Smooth muscle cell (in vitro differentiated cells): ENCODE measurements around the gene UGT2B17. TPM values are rescaled to one million over a fixed set of nuclear protein-coding genes. Genes with fewer than 3 reads are reported as not detected.
"Not testable (repeated sequence)": the region's sequence is repeated elsewhere in the genome, so short reads cannot be mapped to it uniquely, and the experiment has no call there.

ENCODE experiments used
- DNase-seq: peaks from one replicate; lab custom pipeline; 2025; ENCODE audit not compliant: unreplicated experiment; lab: John Stamatoyannopoulos, UW
- H2AFZ ChIP-seq: fragments of 200-600 bp; sonication (generic); 2 replicates; pipeline ENCODE4 v1.6.0; 2016; ENCODE audit warnings: antibody characterized with exemption, low read depth, mild to moderate bottlenecking
- H3F3A ChIP-seq: fragments of 200-600 bp; sonication (generic); 2 replicates; pipeline ENCODE4 v1.6.0; 2017; ENCODE audit warnings: antibody characterized with exemption, low read depth
- H3K27ac ChIP-seq: fragments of 200-600 bp; sonication (generic); 2 replicates; pipeline ENCODE4 v1.5.1; 2016; ENCODE audit warnings: low read depth, mild to moderate bottlenecking
- H3K27me3 ChIP-seq: fragments of 200-600 bp; sonication (generic); 2 replicates; pipeline ENCODE4 v1.6.1; 2016; ENCODE audit warnings: low read depth, mild to moderate bottlenecking
- H3K36me3 ChIP-seq: fragments of 200-600 bp; sonication (generic); 2 replicates; pipeline ENCODE4 v1.5.1; 2016; ENCODE audit warnings: low read depth
- H3K4me1 ChIP-seq: fragments of 200-600 bp; sonication (generic); 2 replicates; pipeline ENCODE4 v1.5.1; 2016; ENCODE audit warnings: low read depth
- H3K4me2 ChIP-seq: fragments of 200-600 bp; sonication (generic); 2 replicates; pipeline ENCODE4 v1.6.0; 2016; ENCODE audit warnings: mild to moderate bottlenecking
- H3K4me3 ChIP-seq: fragments of 200-600 bp; sonication (generic); 2 replicates; pipeline ENCODE4 v1.5.1; 2016; ENCODE audit warnings: mild to moderate bottlenecking
- H3K79me2 ChIP-seq: fragments of 200-600 bp; sonication (generic); 2 replicates; pipeline ENCODE4 v1.6.0; 2016; ENCODE audit warnings: low read depth, mild to moderate bottlenecking
- H3K9ac ChIP-seq: fragments of 200-600 bp; sonication (generic); 2 replicates; pipeline ENCODE4 v1.6.0; 2016; ENCODE audit warnings: low read depth
- H3K9me3 ChIP-seq: fragments of 200-600 bp; sonication (generic); replicated peaks from 2 replicates; pipeline ENCODE4 v1.5.1; 2016; ENCODE audit warnings: low read depth
- H4K20me1 ChIP-seq: fragments of 200-600 bp; sonication (generic); 2 replicates; pipeline ENCODE4 v1.6.0; 2016; ENCODE audit warnings: low read depth
- CTCF ChIP-seq: fragments of 200-600 bp; sonication (generic); IDR thresholded peaks from 2 replicates; pipeline ENCODE4 v1.5.1; 2017; ENCODE audit warnings: borderline replicate concordance, mild to moderate bottlenecking, antibody characterized with exemption; ENCODE audit not compliant: insufficient read depth, poor library complexity, severe bottlenecking
- WGBS: methylation state at CpG from one replicate; pipeline ENCODE4 v1.1.7; 2016; ENCODE audit warnings: low lambda C conversion rate; 5-methylcytosine and 5-hydroxymethylcytosine counted together
- polyA plus RNA-seq: library from polyadenylated mRNA; unstranded; fragments of >200 nt; fragmentation: Nextera tagmentation; extraction: Ambion mirVana; gene quantifications from 2 replicates; pipeline ENCODE4 v1.2.1, GENCODE V29; 2016
- total RNA-seq: library from RNA; depleted of rRNA; stranded (reverse); fragments of >200 nt; gene quantifications from 2 replicates; pipeline ENCODE4 v1.2.3, GENCODE V29; 2014

The UGT2B17 gene
- total and polyA plus RNA-seq, 2 experiments from 2014 or later = not detected

GRCh38 chr4:68575081-68575480, 1.0 kb downstream of the UGT2B17 start:
- WGBS = 94% methylated on average over 1 of the region's 1 CpG
- Histone ChIP-seq H3K9me3 (no peaks in the 10 kb centered on the region), H3K36me3 (no peaks in the 10 kb centered on the region), H3K4me2 (no peak overlapping the region), H3K27me3 (no peaks in the 10 kb centered on the region), H4K20me1 (no peaks in the 10 kb centered on the region), H3K4me3 (no peak overlapping the region), H3K9ac (no peak overlapping the region), H3F3A (no peaks in the 10 kb centered on the region), H3K79me2 (no peaks in the 10 kb centered on the region), H2AFZ (no peak overlapping the region), H3K4me1 (no peaks in the 10 kb centered on the region), H3K27ac (no peak overlapping the region)
- TF ChIP-seq CTCF = no peak
- no peak for DNase-seq

GRCh38 chr4:68572653-68573170, 3.4 kb downstream of the UGT2B17 start:
- TF ChIP-seq CTCF = no peak
- no peak overlapping the region for H3K27ac ChIP-seq
- no peaks in the 10 kb centered on the region for H3K4me1 ChIP-seq
- no peaks in the 10 kb centered on the region for H4K20me1 ChIP-seq
- no peak overlapping the region for H2AFZ ChIP-seq
- no peak overlapping the region for H3K4me2 ChIP-seq
- no peaks in the 10 kb centered on the region for H3K9me3 ChIP-seq
- H3K36me3 ChIP-seq = no peaks in the 10 kb centered on the region
- H3K79me2 ChIP-seq = no peaks in the 10 kb centered on the region
- no peaks in the 10 kb centered on the region for H3F3A ChIP-seq
- no peaks in the 10 kb centered on the region for H3K27me3 ChIP-seq
- WGBS = 86% methylated on average over 3 of the region's 3 CpGs
- H3K9ac ChIP-seq = no peak overlapping the region
- no peak overlapping the region for H3K4me3 ChIP-seq
- no peak for DNase-seq

GRCh38 chr4:68570122-68570507, 6.0 kb downstream of the UGT2B17 start:
- no peak for TF ChIP-seq CTCF
- Histone ChIP-seq H3K36me3 (no peaks in the 10 kb centered on the region), H2AFZ (no peak overlapping the region), H3K27ac (no peak overlapping the region), H3K4me2 (no peak overlapping the region), H3K4me3 (no peak overlapping the region), H3K9me3 (no peaks in the 10 kb centered on the region), H3K4me1 (no peaks in the 10 kb centered on the region), H3K79me2 (no peaks in the 10 kb centered on the region), H3K27me3 (no peaks in the 10 kb centered on the region), H3K9ac (no peak overlapping the region), H3F3A (no peaks in the 10 kb centered on the region), H4K20me1 (no peaks in the 10 kb centered on the region)
- 72% methylated on average over 4 of the region's 4 CpGs for WGBS
- DNase-seq = no peak

GRCh38 chr4:68569466-68570121, 6.5 kb downstream of the UGT2B17 start:
- H2AFZ ChIP-seq = no peak overlapping the region
- H3K36me3 ChIP-seq = no peaks in the 10 kb centered on the region
- no peaks in the 10 kb centered on the region for H3K79me2 ChIP-seq
- no peaks in the 10 kb centered on the region for H3K4me1 ChIP-seq
- no peaks in the 10 kb centered on the region for H3K9me3 ChIP-seq
- 87% methylated on average over 4 of the region's 7 CpGs for WGBS
- no peak for TF ChIP-seq CTCF
- no peak overlapping the region for H3K4me3 ChIP-seq
- H3K9ac ChIP-seq = no peak overlapping the region
- H3K27ac ChIP-seq = no peak overlapping the region
- DNase-seq = no peak
- H3K4me2 ChIP-seq = no peak overlapping the region
- H3F3A ChIP-seq = no peaks in the 10 kb centered on the region
- no peaks in the 10 kb centered on the region for H3K27me3 ChIP-seq
- H4K20me1 ChIP-seq = no peaks in the 10 kb centered on the region

- H3K79me2 ChIP-seq, H3F3A ChIP-seq, H3K27ac ChIP-seq, H3K4me1 ChIP-seq, H3K4me2 ChIP-seq, H3K9ac ChIP-seq, H3K27me3 ChIP-seq, H4K20me1 ChIP-seq, H2AFZ ChIP-seq, DNase-seq, H3K36me3 ChIP-seq, H3K9me3 ChIP-seq, H3K4me3 ChIP-seq: not testable (repeated sequence)
- WGBS = 90% methylated on average over 1 of the region's 1 CpG
Measured at GRCh38 chr4:68569036-68569435, 7.1 kb downstream of the UGT2B17 start.

- not testable (repeated sequence) for H4K20me1 ChIP-seq, H3K4me3 ChIP-seq, H2AFZ ChIP-seq, H3K9me3 ChIP-seq, H3K27me3 ChIP-seq, H3K36me3 ChIP-seq, H3K4me1 ChIP-seq, H3K27ac ChIP-seq, H3F3A ChIP-seq, H3K79me2 ChIP-seq, H3K9ac ChIP-seq, H3K4me2 ChIP-seq, DNase-seq
- 57% methylated on average over 4 of the region's 4 CpGs for WGBS
Measured at GRCh38 chr4:68568535-68568934, 7.6 kb downstream of the UGT2B17 start.
